ENCODE data around the gene NRBF2. TPM values are rescaled to one million over a fixed set of nuclear protein-coding genes. Genes with fewer than 3 reads are reported as not detected.
A peak's percentile ranks its signal among the peaks of the same experiment; 100 is the strongest.
"Not testable (repeated sequence)": the region's sequence is repeated elsewhere in the genome, so short reads cannot be mapped to it uniquely, and the experiment has no call there.

Gene NRBF2
- total RNA-seq, result 10 to 100 TPM; 16.8 to 21.6 (median 19.1) TPM

DNA sequence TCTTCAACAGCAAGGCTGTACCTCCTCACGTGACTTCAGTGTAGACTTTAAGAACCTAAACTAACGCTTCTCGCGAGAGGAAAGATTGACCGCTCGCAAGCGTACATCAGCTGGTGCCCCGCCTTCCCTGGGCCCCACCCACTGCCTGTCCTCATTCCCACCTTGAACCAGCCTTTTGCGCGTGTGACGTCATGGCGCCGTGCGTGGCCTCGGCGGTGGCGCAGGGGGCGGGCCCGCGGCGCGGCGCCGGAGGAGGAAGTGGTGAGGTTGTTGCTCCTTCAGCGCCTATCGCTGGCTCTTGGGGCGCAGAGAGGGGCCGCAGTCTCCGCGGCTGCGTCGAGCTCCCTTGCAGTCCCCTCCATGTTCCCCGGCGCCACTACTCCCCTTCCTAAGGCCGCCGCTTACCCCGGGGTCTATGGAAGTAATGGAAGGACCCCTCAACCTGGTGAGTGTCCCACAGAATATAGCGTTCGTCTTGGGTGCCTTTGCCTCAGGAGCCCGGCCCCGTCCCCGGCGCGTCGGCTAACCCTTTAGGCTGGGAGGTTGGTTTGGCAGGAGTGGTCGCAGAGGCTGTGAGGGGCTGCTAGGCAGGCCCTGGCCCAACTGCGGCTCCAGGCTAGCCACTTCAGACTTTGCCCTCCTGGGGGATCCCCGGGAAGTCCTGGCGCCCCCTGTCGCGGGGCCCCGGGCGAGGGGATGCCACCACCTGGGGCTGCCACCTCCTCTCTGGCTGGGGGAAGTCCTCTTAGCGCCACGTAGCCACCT is at the start of gene NRBF2:
Gene NRBF2 (plus strand): TSS at position 273 of the 765 bp plus-strand sequence. CDS start 143 bp downstream, at position 416.
- peak; percentile 92 for DNase-seq (ENCODE audit: low spot score)
- TF ChIP-seq, protein P1, sequence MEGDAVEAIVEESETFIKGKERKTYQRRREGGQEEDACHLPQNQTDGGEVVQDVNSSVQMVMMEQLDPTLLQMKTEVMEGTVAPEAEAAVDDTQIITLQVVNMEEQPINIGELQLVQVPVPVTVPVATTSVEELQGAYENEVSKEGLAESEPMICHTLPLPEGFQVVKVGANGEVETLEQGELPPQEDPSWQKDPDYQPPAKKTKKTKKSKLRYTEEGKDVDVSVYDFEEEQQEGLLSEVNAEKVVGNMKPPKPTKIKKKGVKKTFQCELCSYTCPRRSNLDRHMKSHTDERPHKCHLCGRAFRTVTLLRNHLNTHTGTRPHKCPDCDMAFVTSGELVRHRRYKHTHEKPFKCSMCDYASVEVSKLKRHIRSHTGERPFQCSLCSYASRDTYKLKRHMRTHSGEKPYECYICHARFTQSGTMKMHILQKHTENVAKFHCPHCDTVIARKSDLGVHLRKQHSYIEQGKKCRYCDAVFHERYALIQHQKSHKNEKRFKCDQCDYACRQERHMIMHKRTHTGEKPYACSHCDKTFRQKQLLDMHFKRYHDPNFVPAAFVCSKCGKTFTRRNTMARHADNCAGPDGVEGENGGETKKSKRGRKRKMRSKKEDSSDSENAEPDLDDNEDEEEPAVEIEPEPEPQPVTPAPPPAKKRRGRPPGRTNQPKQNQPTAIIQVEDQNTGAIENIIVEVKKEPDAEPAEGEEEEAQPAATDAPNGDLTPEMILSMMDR (IDR thresholded peaks at IDR 0.05), result no peak

DNA sequence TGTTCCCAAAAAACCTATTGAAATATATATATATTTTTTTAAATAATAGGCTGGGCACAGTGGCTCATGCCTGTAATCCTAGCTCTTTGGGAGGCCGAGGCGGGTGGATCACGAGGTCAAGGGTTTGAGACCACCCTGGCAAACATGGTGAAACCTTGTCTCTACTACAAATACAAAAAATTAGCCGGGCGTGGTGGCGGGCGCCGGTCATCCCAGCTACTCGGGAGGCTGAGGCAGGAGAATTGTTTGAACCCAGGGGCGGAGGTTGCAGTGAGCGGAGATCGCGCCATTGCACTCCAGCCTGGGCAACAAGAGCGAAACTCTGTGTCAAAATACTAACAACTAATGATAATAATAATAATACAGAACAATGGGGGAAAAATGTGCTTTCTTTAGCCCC is 49.7 kb upstream of the NRBF2 start:
- DNase-seq (ENCODE audit: low spot score); ATAC-seq (ENCODE audit: low FRiP score): not testable (repeated sequence)

More for the DNA sequence above, at the start of gene NRBF2:
- ATAC-seq (ENCODE audit: low FRiP score), result peak; percentile 98

DNA sequence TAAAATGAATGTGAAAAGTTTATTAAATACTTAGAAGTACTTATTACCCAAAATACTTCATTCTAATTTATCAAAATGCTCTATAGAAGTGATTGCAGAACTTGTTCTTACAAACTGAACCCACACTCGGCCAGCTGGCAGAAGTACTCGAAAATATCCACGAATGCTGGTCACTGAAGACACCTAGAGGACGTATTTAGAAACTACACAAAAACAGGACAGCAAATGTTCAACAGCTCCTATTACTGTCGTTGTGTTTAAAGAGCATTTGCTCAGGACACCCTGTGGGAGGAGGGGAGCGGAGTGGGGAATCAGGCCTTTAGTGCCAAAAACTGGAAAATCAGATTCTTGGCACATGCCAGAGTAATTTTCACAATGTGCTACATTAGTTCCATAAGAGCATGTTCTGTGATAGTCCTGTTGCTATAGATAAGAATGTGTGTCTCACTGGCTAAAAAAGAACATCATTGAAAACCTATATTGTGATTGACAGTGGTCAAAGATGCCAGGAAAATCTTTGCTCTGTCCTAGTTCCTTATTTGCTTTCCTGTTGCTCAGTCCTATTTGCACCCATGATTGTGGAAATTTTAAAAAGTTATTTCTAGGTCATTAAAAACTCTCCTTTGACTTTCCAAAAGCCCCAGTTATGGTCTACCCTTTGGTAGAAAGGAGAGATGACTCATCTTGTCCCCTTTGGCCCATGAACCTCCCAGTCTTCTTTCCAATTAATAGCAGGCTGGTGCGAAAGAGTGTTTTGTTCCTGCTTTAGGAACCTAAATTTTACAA is 49.0 kb upstream of the NRBF2 start:
- peak; percentile 85 for ATAC-seq (ENCODE audit: low FRiP score)

DNA sequence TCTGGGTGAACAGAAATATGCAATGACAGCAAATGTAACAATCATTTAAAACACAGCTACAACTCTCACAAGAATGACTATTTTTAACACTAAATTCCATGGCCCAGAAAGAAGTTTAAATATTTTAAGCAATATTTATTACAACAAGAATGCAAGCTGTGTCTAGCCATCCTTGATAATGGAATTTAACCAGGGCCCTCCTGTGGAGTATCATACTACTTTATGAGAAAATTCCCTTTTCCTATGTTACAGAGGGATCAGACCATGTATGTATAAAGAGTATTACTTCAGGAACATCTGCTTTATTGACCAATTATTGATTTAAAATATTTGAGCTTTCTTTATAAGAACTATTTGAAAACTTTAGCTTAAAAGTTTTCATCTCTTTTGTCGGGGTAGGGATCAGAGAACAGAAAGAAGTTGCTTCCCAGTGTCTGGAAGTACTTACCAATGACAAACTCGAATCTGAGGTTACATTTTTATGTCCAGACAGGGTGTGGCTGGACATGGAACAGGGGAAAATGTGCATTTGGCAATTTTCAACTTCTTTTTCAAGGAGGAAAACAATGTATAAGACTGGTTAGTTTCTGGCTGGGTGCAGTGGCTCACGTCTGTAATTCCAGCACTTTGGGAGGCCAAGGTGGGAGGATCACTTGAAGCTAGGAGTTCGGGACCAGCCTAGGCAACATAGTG is 48.3 kb upstream of the NRBF2 start:
- DNase-seq (ENCODE audit: low spot score) (no peak), ATAC-seq (ENCODE audit: low FRiP score) (no peak)
- TF ChIP-seq, protein P1 (IDR thresholded peaks at IDR 0.05), result no peak

More for the DNA sequence above, 49.0 kb upstream of the NRBF2 start:
- DNase-seq (ENCODE audit: low spot score), result no peak
- TF ChIP-seq, protein P1 (IDR thresholded peaks at IDR 0.05), result no peak

DNA sequence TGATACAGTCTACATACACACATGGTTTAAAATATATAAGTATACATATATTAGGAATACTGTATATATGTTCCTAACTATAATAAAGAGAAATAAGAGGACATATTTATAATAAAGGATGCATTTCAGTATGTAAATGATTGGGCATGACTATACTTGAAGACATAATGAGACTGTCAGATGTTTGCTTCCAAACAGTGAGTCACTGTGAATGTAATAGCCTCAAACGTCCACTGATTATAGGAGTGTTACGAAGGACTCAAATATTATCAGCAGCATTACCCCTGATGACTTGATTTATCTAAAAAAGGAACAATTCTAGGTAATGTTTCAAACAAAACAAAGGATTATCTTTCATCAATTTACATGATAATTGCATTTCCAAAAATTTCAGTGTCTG is 39.9 kb upstream of the NRBF2 start:
- ATAC-seq (ENCODE audit: low FRiP score) (no peak), DNase-seq (ENCODE audit: low spot score) (no peak)
- TF ChIP-seq, protein P1 (IDR thresholded peaks at IDR 0.05), result no peak

DNA sequence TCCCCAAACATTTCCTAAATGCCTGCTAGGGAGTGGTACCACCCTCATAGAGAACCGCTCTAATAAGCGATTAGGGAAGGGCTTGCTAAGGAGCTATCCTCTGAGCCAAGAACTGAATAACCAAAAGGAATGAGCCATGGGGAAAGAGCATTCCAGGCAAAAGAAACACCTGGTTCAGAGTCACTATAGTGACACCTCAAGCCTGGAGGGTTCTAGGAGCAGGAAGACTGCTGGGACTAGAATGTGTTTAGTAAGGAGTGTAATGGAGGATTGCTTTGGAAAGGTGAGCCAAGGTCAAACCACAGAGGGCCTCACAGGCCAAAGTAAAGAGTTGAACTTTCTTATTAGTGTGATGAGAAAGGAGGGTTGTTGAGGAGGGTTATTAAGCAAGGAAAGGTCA is 38.7 kb upstream of the NRBF2 start:
- no peak for ATAC-seq (ENCODE audit: low FRiP score)
- TF ChIP-seq, protein P1 (IDR thresholded peaks at IDR 0.05), result no peak
- no peak for DNase-seq (ENCODE audit: low spot score)

DNA sequence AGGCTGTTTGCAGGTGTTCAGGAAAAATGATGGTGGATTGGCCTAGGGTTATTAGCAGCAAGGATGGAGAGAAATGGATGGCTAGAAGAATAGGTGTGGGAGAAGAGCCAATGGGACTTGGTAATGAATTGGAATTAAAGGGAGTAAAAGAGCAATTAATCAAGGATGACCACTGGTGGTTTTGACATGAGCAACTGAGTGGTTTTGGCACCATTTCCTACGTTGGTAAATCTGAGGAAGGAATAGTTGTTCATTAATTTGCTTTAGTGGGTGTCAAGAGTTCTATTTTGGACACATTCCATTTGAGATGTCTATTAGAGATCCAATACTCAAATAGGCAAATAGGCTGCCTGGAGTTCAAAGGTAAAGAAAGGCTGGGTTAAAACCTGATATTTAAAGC is 38.2 kb upstream of the NRBF2 start:
- TF ChIP-seq, protein P1 (IDR thresholded peaks at IDR 0.05), result no peak
- ATAC-seq (ENCODE audit: low FRiP score) (no peak), DNase-seq (ENCODE audit: low spot score) (no peak)
